Progenitor cell of endocrine pancreas (in vitro differentiated cells): ENCODE data around the gene ACYP2. TPM values are rescaled to one million over a fixed set of nuclear protein-coding genes. Genes with fewer than 3 reads are reported as not detected.
A peak's percentile ranks its signal among the peaks of the same experiment; 100 is the strongest.
"Not testable (repeated sequence)": the region's sequence is repeated elsewhere in the genome, so short reads cannot be mapped to it uniquely, and the experiment has no call there.

Experiments used
- DNase-seq: peaks from one replicate; pipeline ENCODE4 v3.0.0; 2021; ENCODE audit warnings: low spot score; ENCODE audit not compliant: unreplicated experiment
- H3K27ac Mint-ChIP-seq: 2 replicates; pipeline ENCODE4 v1.8.0; 2021; ENCODE audit warnings: mild to moderate bottlenecking, moderate library complexity, mixed read lengths
- H3K27me3 Mint-ChIP-seq: 2 replicates; pipeline ENCODE4 v1.8.0; 2021; ENCODE audit warnings: mixed read lengths
- H3K36me3 Mint-ChIP-seq: 2 replicates; pipeline ENCODE4 v1.8.0; 2022; ENCODE audit warnings: mixed read lengths; ENCODE audit not compliant: insufficient read depth
- H3K4me1 Mint-ChIP-seq: 2 replicates; pipeline ENCODE4 v1.8.0; 2021; ENCODE audit warnings: low read depth, mixed read lengths
- H3K4me3 Mint-ChIP-seq: 2 replicates; pipeline ENCODE4 v1.8.0; 2021; ENCODE audit warnings: low read depth, mild to moderate bottlenecking, moderate library complexity, mixed read lengths
- H3K9me3 Mint-ChIP-seq: 2 replicates; pipeline ENCODE4 v1.8.0; 2021; ENCODE audit warnings: low read depth, mixed read lengths
- CTCF ChIP-seq: fragments of 200-600 bp; sonication (generic); IDR thresholded peaks from one replicate; pipeline ENCODE4 v1.5.0; 2021; ENCODE audit warnings: antibody characterized with exemption, mild to moderate bottlenecking; ENCODE audit not compliant: unreplicated experiment
- total RNA-seq: library from RNA; stranded (reverse); gene quantifications from 2 replicates; pipeline ENCODE4 v1.2.1, GENCODE V29; 2021

The ACYP2 gene
- total RNA-seq, 1 donor from 2014 or later: 8.6 TPM

GRCh38 chr2:54284826-54285225 lies 169.4 kb downstream of the ACYP2 start:
- Mint-ChIP-seq H3K4me3 (no peak overlapping the region), H3K4me1 (no peaks in the 10 kb centered on the region), H3K27me3 (peaks cover 18% of the 10 kb centered on the region), H3K9me3 (no peaks in the 10 kb centered on the region), H3K36me3 (no peaks in the 10 kb centered on the region), H3K27ac (no peak overlapping the region)
- DNase-seq: no peak
- TF ChIP-seq CTCF: no peak

GRCh38 chr2:54285451-54285850 lies 170.0 kb downstream of the ACYP2 start:
- H3K9me3 Mint-ChIP-seq: no peaks in the 10 kb centered on the region
- no peak overlapping the region for H3K27ac Mint-ChIP-seq
- H3K4me1 Mint-ChIP-seq: no peaks in the 10 kb centered on the region
- no peak for DNase-seq
- no peaks in the 10 kb centered on the region for H3K36me3 Mint-ChIP-seq
- no peak overlapping the region for H3K4me3 Mint-ChIP-seq
- peaks cover 24% of the 10 kb centered on the region for H3K27me3 Mint-ChIP-seq
- no peak for TF ChIP-seq CTCF

- no peak for TF ChIP-seq CTCF
- Mint-ChIP-seq H3K36me3 (no peaks in the 10 kb centered on the region), H3K4me3 (no peak overlapping the region), H3K4me1 (no peaks in the 10 kb centered on the region), H3K9me3 (no peaks in the 10 kb centered on the region), H3K27ac (no peak overlapping the region), H3K27me3 (peaks cover 37% of the 10 kb centered on the region)
- DNase-seq: no peak
These were observed 172.1 kb downstream of the ACYP2 start for GRCh38 chr2:54287532-54287931.

- TF ChIP-seq CTCF: no peak
- H3K9me3 Mint-ChIP-seq: no peaks in the 10 kb centered on the region
- H3K4me3 Mint-ChIP-seq: no peak overlapping the region
- H3K27ac Mint-ChIP-seq: peak overlapping the region; percentile 9
- no peak for DNase-seq
- H3K36me3 Mint-ChIP-seq: no peaks in the 10 kb centered on the region
- peaks cover 40% of the 10 kb centered on the region for H3K27me3 Mint-ChIP-seq
- no peaks in the 10 kb centered on the region for H3K4me1 Mint-ChIP-seq
These were observed 174.5 kb downstream of the ACYP2 start for GRCh38 chr2:54289917-54290316.

- Mint-ChIP-seq H3K27ac (no peak overlapping the region), H3K4me1 (no peaks in the 10 kb centered on the region), H3K4me3 (no peak overlapping the region), H3K9me3 (no peaks in the 10 kb centered on the region), H3K36me3 (no peaks in the 10 kb centered on the region), H3K27me3 (peaks cover 40% of the 10 kb centered on the region)
- no peak for DNase-seq
- TF ChIP-seq CTCF: no peak
These were observed 175.1 kb downstream of the ACYP2 start for GRCh38 chr2:54290356-54291025.

GRCh38 chr2:54294665-54295064 lies 179.2 kb downstream of the ACYP2 start:
- not testable (repeated sequence) for DNase-seq, H3K9me3 Mint-ChIP-seq, H3K4me1 Mint-ChIP-seq, H3K4me3 Mint-ChIP-seq, H3K36me3 Mint-ChIP-seq, H3K27ac Mint-ChIP-seq
- H3K27me3 Mint-ChIP-seq: peaks cover 24% of the 10 kb centered on the region
